K562 treated with DMSO at 1 percent for 24 hours (cell line): ENCODE measurements around the gene KLHDC8B. TPM values are rescaled to one million over a fixed set of nuclear protein-coding genes. Genes with fewer than 3 reads are reported as not detected.

Experiments
- total RNA-seq: library from RNA; unstranded; fragments of 300-600 nt; gene quantifications from 2 replicates; pipeline ENCODE4 v1.2.3, GENCODE V29; 2022; ENCODE audit warnings: low read depth; ENCODE audit not compliant: insufficient read depth

KLHDC8B gene
- 46.2 and 53.9 TPM in 2 replicates for total RNA-seq

GRCh38 chr3:49171119-49171774 lies at the start of gene KLHDC8B:
Gene KLHDC8B (plus strand): TSS chr3:49171598. CDS start chr3:49172770, 1,172 bp downstream.

GRCh38 chr3:49132437-49133225 lies 38.8 kb upstream of the KLHDC8B start, which contains the start of gene LAMB2:
Gene LAMB2 (minus strand): TSS chr3:49133050. CDS start chr3:49132867, 183 bp downstream.

DNA sequence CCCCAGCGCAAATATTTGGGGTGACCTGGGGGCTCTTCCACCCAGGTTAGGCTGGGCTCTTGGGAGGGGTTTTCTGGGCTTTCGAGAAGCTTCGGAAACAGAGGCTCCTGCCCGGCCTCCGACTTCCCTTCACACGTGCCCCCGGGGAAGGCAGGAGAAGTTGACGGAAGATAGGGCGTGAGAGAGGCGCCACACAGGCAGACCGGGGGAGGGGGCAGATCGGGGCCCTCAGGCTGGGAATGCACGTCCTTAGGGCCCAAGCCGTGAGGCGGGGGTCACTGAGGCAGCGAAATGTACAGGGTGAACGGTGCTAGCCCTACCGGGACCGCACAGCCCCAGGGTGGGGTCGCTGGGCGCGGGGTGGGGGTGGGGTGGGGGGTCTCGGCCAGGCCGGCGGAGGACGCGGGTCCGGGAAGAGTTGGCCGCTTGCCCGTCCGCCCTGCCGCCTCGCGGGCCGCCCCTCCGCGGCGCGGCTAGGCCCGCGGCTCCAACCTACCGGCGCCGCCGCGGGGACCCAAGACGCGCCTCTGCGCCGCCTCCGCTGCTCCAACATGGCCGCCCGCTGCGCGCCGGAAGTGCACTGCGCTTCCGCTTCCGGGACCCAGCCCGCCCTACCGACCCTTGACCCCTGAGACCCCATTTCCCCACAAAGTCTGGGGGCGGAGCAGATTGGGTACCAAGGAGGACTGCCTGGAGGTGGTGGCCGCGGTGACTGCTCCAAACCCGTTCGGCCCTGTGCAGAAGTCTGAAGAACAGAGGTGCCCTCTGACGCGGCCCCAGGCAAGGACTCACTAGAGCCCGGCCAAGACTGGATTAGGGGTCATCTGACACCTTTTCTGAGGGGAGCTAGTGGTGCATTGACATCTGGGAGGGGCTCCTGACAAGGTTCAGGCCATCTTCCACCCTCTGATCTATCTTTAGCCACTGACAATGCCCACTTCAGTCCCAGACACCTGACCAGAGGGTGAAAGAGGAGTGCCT lies 5.3 kb upstream of the KLHDC8B start, which contains the start of gene CCDC71:
Gene CCDC71 (minus strand): TSS at position 561 of the 981 bp plus-strand sequence. CDS start 2,123 bp downstream, outside the sequence.

Other genes with a start within 250 kb of the KLHDC8B start
- 0.71 and 1.1 TPM in 2 replicates for gene P4HTM, start 181.4 kb upstream of the KLHDC8B start, total RNA-seq
- 98.0 and 98.5 TPM in 2 replicates for gene WDR6, start 164.2 kb upstream of the KLHDC8B start, total RNA-seq
- gene DALRD3, start 153.0 kb upstream of the KLHDC8B start, total RNA-seq: 19.5 TPM in 2 replicates
- gene NDUFAF3, start 149.5 kb upstream of the KLHDC8B start, total RNA-seq: 51.3 and 57.7 TPM in 2 replicates
- gene IMPDH2, start 142.2 kb upstream of the KLHDC8B start, total RNA-seq: 231 and 234 TPM in 2 replicates
- 37.9 and 40.6 TPM in 2 replicates for gene QRICH1, start 77.5 kb upstream of the KLHDC8B start, total RNA-seq
- gene QARS1, start 66.8 kb upstream of the KLHDC8B start, total RNA-seq: 615 and 618 TPM in 2 replicates
- gene USP19, start 50.8 kb upstream of the KLHDC8B start, total RNA-seq: 55.9 and 58.4 TPM in 2 replicates
- gene LAMB2, start 38.5 kb upstream of the KLHDC8B start, total RNA-seq: 33.5 and 36.3 TPM in 2 replicates
- 15.7 and 17.0 TPM in 2 replicates for gene CCDC71, start 5.3 kb upstream of the KLHDC8B start, total RNA-seq
- gene C3orf62, start 105.6 kb downstream of the KLHDC8B start, total RNA-seq: 4.0 and 6.1 TPM in 2 replicates
- 14.1 and 14.5 TPM in 2 replicates for gene USP4, start 168.5 kb downstream of the KLHDC8B start, total RNA-seq
- not detected in 2 replicates for gene GPX1, start 186.8 kb downstream of the KLHDC8B start, total RNA-seq
- 210 and 212 TPM in 2 replicates for gene RHOA, start 240.4 kb downstream of the KLHDC8B start, total RNA-seq
- 13.1 and 15.0 TPM in 2 replicates for gene TCTA, start 240.8 kb downstream of the KLHDC8B start, total RNA-seq